Measurements from ENCODE around the gene MAPK10.

The MAPK10 gene

GRCh38 chr4:86043755-86044592 lies 315.9 kb downstream of the MAPK10 start:
- peak overlapping the region; percentile 12; the same call in 1 of the 2 replicates for H3K4me3 ChIP-seq (ENCODE audit: low read depth, low read length)
- DNase-seq, result peak; percentile 40
- no peak overlapping the region for H3K27ac ChIP-seq
- no peaks in the 10 kb centered on the region for H3K36me3 ChIP-seq
- no peaks in the 10 kb centered on the region for H3K9me3 ChIP-seq (ENCODE audit: severe bottlenecking)
- peak; percentile 35; the same call in 1 of the 2 replicates for TF ChIP-seq CTCF (IDR thresholded peaks at IDR 0.05; ENCODE audit: low read depth, low read length)
- H3K27me3 ChIP-seq (ENCODE audit: insufficient read depth, low read depth, severe bottlenecking), result no peaks in the 10 kb centered on the region

DNA sequence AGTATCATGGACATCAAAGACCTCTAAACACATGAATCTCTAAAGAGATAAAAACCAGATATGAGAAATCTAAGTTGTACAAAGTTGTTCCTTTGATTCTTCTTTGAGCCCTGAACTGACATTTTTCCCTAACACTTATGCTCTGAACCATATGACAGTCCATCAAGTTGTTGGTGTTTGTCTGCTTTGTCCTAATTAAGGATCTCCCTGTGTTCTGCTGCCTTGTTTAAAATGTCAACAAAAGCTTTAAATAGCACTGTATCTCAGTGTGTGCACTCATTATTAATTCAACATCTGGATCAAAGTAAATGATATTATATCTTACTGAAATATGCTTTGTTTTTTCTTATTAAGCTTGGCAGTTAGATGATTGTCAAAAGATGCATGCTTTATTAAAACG lies 321.8 kb downstream of the MAPK10 start:
- TF ChIP-seq CTCF (IDR thresholded peaks at IDR 0.05; ENCODE audit: low read depth, low read length), result no peak
- Histone ChIP-seq H3K9me3 (ENCODE audit: severe bottlenecking) (no peaks in the 10 kb centered on the region), H3K27me3 (ENCODE audit: insufficient read depth, low read depth, severe bottlenecking) (no peaks in the 10 kb centered on the region), H3K36me3 (no peaks in the 10 kb centered on the region), H3K27ac (no peak overlapping the region), H3K4me3 (ENCODE audit: low read depth, low read length) (no peak overlapping the region)
- DNase-seq, result no peak

DNA sequence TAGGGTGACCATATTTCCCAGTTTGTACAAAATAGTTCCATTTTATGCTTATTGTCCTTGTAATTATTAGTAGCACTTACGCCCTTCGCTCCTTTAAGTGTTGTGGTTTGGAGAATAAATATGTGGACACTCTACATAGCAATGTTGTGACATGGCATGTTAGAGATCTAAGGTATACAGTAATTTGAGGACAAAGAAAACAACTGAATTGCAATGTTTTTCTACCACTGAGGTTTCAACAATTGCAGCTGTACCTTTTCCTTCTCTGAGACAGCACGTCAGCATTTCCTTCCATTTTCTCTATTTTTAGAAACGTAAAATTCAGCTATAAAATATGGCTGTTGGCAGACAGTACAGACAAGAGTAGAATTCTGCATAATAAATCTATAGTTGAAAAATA lies 323.1 kb downstream of the MAPK10 start:
- H3K9me3 ChIP-seq (ENCODE audit: severe bottlenecking), result no peaks in the 10 kb centered on the region
- no peaks in the 10 kb centered on the region for H3K36me3 ChIP-seq
- H3K4me3 ChIP-seq (ENCODE audit: low read depth, low read length), result no peak overlapping the region
- H3K27ac ChIP-seq, result no peak overlapping the region
- no peak for TF ChIP-seq CTCF (IDR thresholded peaks at IDR 0.05; ENCODE audit: low read depth, low read length)
- no peak for DNase-seq
- H3K27me3 ChIP-seq (ENCODE audit: insufficient read depth, low read depth, severe bottlenecking), result no peaks in the 10 kb centered on the region

- DNase-seq, result no peak
- no peak overlapping the region for H3K27ac ChIP-seq
- TF ChIP-seq CTCF (IDR thresholded peaks at IDR 0.05; ENCODE audit: low read depth, low read length), result no peak
- H3K4me3 ChIP-seq (ENCODE audit: low read depth, low read length), result no peak overlapping the region
- H3K27me3 ChIP-seq (ENCODE audit: insufficient read depth, low read depth, severe bottlenecking), result no peaks in the 10 kb centered on the region
- H3K9me3 ChIP-seq (ENCODE audit: severe bottlenecking), result no peaks in the 10 kb centered on the region
- H3K36me3 ChIP-seq, result no peaks in the 10 kb centered on the region
Measured at GRCh38 chr4:86035688-86036087, 324.2 kb downstream of the MAPK10 start.

GRCh38 chr4:86034616-86035015 lies 325.2 kb downstream of the MAPK10 start:
- DNase-seq, result no peak
- no peaks in the 10 kb centered on the region for H3K9me3 ChIP-seq (ENCODE audit: severe bottlenecking)
- no peak overlapping the region for H3K4me3 ChIP-seq (ENCODE audit: low read depth, low read length)
- TF ChIP-seq CTCF (IDR thresholded peaks at IDR 0.05; ENCODE audit: low read depth, low read length), result no peak
- no peaks in the 10 kb centered on the region for H3K36me3 ChIP-seq
- H3K27ac ChIP-seq, result no peak overlapping the region
- no peaks in the 10 kb centered on the region for H3K27me3 ChIP-seq (ENCODE audit: insufficient read depth, low read depth, severe bottlenecking)

GRCh38 chr4:86033171-86033570 lies 326.7 kb downstream of the MAPK10 start:
- Histone ChIP-seq H3K27ac (no peak overlapping the region), H3K27me3 (ENCODE audit: insufficient read depth, low read depth, severe bottlenecking) (no peaks in the 10 kb centered on the region), H3K4me3 (ENCODE audit: low read depth, low read length) (no peak overlapping the region), H3K36me3 (no peaks in the 10 kb centered on the region), H3K9me3 (ENCODE audit: severe bottlenecking) (no peaks in the 10 kb centered on the region)
- no peak for DNase-seq
- TF ChIP-seq CTCF (IDR thresholded peaks at IDR 0.05; ENCODE audit: low read depth, low read length), result no peak
